ENCODE results near the gene FABP7.

GRCh38 chr6:122833021-122833491 lies 53.5 kb downstream of the FABP7 start:
- TF ChIP-seq CTCF (IDR thresholded peaks at IDR 0.05), result no peak
- no peak for TF ChIP-seq POLR2A (IDR thresholded peaks at IDR 0.05)

Measured in testis (tissue), 2 donors.